Measurements from ENCODE around the gene CCDC33.

Gene CCDC33

GRCh38 chr15:74276560-74276959 is 40.4 kb downstream of the CCDC33 start:
- H4K20me1 ChIP-seq (ENCODE audit: insufficient read depth, low read length) = 0 out of 2 replicates have a peak, but pooled peaks cover 3% of the 10 kb centered on the region
- no peaks in the 10 kb centered on the region for H3K4me1 ChIP-seq (ENCODE audit: low read length)
- no peak overlapping the region for H3K4me3 ChIP-seq (ENCODE audit: low read length)
- no peaks in the 10 kb centered on the region for H3K79me2 ChIP-seq (ENCODE audit: low read length)
- TF ChIP-seq CTCF (IDR thresholded peaks at IDR 0.05; ENCODE audit: low read depth, low read length) = no peak
- no peak for TF ChIP-seq EZH2phosphoT487 (IDR thresholded peaks at IDR 0.05; ENCODE audit: low read depth)
- H2AFZ ChIP-seq (ENCODE audit: low read depth, low read length) = no peak overlapping the region
- H3K9ac ChIP-seq (ENCODE audit: low read length) = no peak overlapping the region
- no peaks in the 10 kb centered on the region for H3K36me3 ChIP-seq (replicated peaks; ENCODE audit: low read depth, low read length)
- no peak overlapping the region for H3K4me2 ChIP-seq (ENCODE audit: low read length)
- H3K27me3 ChIP-seq (ENCODE audit: low read depth, low read length) = peaks cover 38% of the 10 kb centered on the region
- no peaks in the 10 kb centered on the region for H3K9me3 ChIP-seq (ENCODE audit: insufficient read depth, low read length)
- H3K27ac ChIP-seq (ENCODE audit: low read length) = no peak overlapping the region

GRCh38 chr15:74277242-74277810 is 41.2 kb downstream of the CCDC33 start:
- H3K79me2 ChIP-seq (ENCODE audit: low read length) = no peaks in the 10 kb centered on the region
- no peak overlapping the region for H3K27ac ChIP-seq (ENCODE audit: low read length)
- H3K4me1 ChIP-seq (ENCODE audit: low read length) = no peaks in the 10 kb centered on the region
- H3K27me3 ChIP-seq (ENCODE audit: low read depth, low read length) = peaks cover 46% of the 10 kb centered on the region
- H3K4me3 ChIP-seq (ENCODE audit: low read length) = no peak overlapping the region
- H3K9me3 ChIP-seq (ENCODE audit: insufficient read depth, low read length) = no peaks in the 10 kb centered on the region
- TF ChIP-seq EZH2phosphoT487 (IDR thresholded peaks at IDR 0.05; ENCODE audit: low read depth) = no peak
- no peak for TF ChIP-seq CTCF (IDR thresholded peaks at IDR 0.05; ENCODE audit: low read depth, low read length)
- H3K4me2 ChIP-seq (ENCODE audit: low read length) = no peak overlapping the region
- H3K36me3 ChIP-seq (replicated peaks; ENCODE audit: low read depth, low read length) = no peaks in the 10 kb centered on the region
- H4K20me1 ChIP-seq (ENCODE audit: insufficient read depth, low read length) = 0 out of 2 replicates have a peak, but pooled peaks cover 3% of the 10 kb centered on the region
- no peak overlapping the region for H3K9ac ChIP-seq (ENCODE audit: low read length)
- H2AFZ ChIP-seq (ENCODE audit: low read depth, low read length) = no peak overlapping the region

- H3K27me3 ChIP-seq (ENCODE audit: low read depth, low read length) = peaks cover 55% of the 10 kb centered on the region
- H4K20me1 ChIP-seq (ENCODE audit: insufficient read depth, low read length) = 0 out of 2 replicates have a peak, but pooled peaks cover 3% of the 10 kb centered on the region
- no peak overlapping the region for H3K9ac ChIP-seq (ENCODE audit: low read length)
- H3K9me3 ChIP-seq (ENCODE audit: insufficient read depth, low read length) = no peaks in the 10 kb centered on the region
- H3K4me3 ChIP-seq (ENCODE audit: low read length) = no peak overlapping the region
- no peak overlapping the region for H3K27ac ChIP-seq (ENCODE audit: low read length)
- H3K79me2 ChIP-seq (ENCODE audit: low read length) = no peaks in the 10 kb centered on the region
- TF ChIP-seq EZH2phosphoT487 (IDR thresholded peaks at IDR 0.05; ENCODE audit: low read depth) (no peak), CTCF (IDR thresholded peaks at IDR 0.05; ENCODE audit: low read depth, low read length) (no peak)
- no peaks in the 10 kb centered on the region for H3K36me3 ChIP-seq (replicated peaks; ENCODE audit: low read depth, low read length)
- H3K4me2 ChIP-seq (ENCODE audit: low read length) = no peak overlapping the region
- no peaks in the 10 kb centered on the region for H3K4me1 ChIP-seq (ENCODE audit: low read length)
- H2AFZ ChIP-seq (ENCODE audit: low read depth, low read length) = no peak overlapping the region
Measured at GRCh38 chr15:74278207-74278606, 42.1 kb downstream of the CCDC33 start.

GRCh38 chr15:74281147-74282133 is 45.3 kb downstream of the CCDC33 start:
- no peak overlapping the region for H2AFZ ChIP-seq (ENCODE audit: low read depth, low read length)
- no peaks in the 10 kb centered on the region for H3K4me1 ChIP-seq (ENCODE audit: low read length)
- no peaks in the 10 kb centered on the region for H3K9me3 ChIP-seq (ENCODE audit: insufficient read depth, low read length)
- H3K27me3 ChIP-seq (ENCODE audit: low read depth, low read length) = peaks cover 82% of the 10 kb centered on the region
- H3K4me3 ChIP-seq (ENCODE audit: low read length) = no peak overlapping the region
- H3K27ac ChIP-seq (ENCODE audit: low read length) = no peak overlapping the region
- peaks cover 4% of the 10 kb centered on the region; the same call in 1 of the 2 replicates for H4K20me1 ChIP-seq (ENCODE audit: insufficient read depth, low read length)
- TF ChIP-seq CTCF (IDR thresholded peaks at IDR 0.05; ENCODE audit: low read depth, low read length) = no peak
- TF ChIP-seq EZH2phosphoT487 (IDR thresholded peaks at IDR 0.05; ENCODE audit: low read depth) = no peak
- no peaks in the 10 kb centered on the region for H3K79me2 ChIP-seq (ENCODE audit: low read length)
- H3K36me3 ChIP-seq (replicated peaks; ENCODE audit: low read depth, low read length) = no peaks in the 10 kb centered on the region
- no peak overlapping the region for H3K9ac ChIP-seq (ENCODE audit: low read length)
- no peak overlapping the region for H3K4me2 ChIP-seq (ENCODE audit: low read length)

Measured in OCI-LY3 (cell line).